Activated CD4-positive, CD25-positive, alpha-beta regulatory T cell (primary cell): ENCODE measurements around the gene ZNF394.

ENCODE experiments used
- DNase-seq, 4 experiments: peaks; one replicate each; lab custom pipeline; 2025; lab: John Stamatoyannopoulos, UW

Gene ZNF394

GRCh38 chr7:99493823-99494222 is 6.3 kb downstream of the ZNF394 start:
- DNase-seq = no peak

- DNase-seq = no peak
Observed at GRCh38 chr7:99490878-99491277, 9.2 kb downstream of the ZNF394 start.

DNA sequence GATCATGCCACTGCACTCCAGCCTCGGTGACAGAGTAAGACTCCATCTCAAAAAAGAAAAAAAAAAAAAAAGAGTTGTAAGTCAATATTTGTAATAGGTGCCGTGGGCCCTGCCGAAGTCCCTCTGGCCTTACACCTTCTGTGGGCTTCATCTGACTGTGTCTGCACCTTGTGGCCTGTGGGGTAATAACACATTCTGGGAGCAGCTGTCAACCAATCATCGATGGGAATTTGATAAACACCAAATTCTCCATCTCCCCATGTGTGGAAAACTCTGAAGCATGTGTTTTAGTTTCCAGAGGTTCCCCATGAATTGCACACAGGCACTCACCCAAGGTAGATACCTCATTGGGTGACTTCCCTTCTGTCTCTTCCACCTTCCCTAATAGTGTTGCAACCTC is 10.8 kb downstream of the ZNF394 start:
- no peak for DNase-seq

- no peak for DNase-seq
Observed at GRCh38 chr7:99485094-99485493, 15.0 kb downstream of the ZNF394 start.

- no peak for DNase-seq
Observed at GRCh38 chr7:99478464-99479440, 21.3 kb downstream of the ZNF394 start.

DNA sequence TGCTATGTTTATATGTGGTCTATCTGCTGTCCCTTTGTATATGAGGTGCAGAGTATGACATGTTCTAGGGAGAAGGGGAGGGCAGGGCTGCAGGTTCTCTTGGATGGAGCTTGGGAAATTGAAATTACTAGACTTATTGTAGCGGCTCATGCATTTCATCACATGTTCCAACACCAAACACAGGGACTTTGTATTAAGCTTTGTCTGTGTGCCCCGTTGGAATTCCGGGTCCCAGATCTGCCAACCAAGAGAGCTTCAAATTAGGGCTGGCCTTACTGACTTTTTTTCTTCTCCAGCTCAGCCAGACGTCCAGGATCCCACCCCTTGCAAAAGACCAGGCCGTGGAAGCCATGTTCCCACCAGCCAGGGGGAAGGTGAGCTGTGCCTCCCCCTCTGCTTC is 24.0 kb downstream of the ZNF394 start:
- no peak for DNase-seq

GRCh38 chr7:99473315-99473596 is 26.8 kb downstream of the ZNF394 start:
- DNase-seq = no peak

DNA sequence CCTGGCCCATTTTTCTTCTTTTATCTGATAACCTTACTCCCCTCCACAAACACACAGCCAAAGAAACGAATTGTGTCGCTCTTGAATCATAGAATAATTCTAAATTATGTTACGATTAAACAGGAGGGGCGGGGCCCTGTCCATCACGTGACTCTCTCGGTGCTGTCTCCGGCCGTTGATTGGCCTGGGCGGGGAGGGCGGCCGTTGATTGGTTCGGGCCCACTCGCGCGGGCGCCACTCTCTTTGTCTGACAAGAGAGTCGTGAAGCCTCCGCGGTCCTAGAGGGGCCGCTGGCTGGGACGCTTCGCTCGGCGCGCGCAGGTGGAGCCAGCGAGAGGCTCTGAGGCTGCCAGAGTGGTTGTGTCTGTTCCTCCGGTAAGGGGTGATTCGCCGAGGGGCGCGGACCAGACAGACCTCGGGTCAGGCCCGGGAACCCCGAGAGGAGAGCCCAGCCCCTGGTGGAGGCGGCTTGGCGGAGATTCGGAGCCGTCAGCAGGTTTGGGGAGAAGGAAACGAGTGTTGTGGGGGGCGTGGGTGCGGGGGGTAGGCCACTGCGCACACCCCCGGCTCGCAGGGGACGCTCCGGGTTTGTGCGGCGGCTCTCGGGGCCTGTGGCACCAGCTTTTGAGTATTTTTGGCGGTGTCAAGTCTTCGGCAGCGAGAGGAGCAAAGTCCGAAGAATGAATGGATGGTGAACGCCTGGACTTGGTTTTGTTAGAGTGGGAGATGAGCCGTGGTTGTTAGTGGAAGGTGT is 27.3 kb downstream of the ZNF394 start, which contains the start of gene ZNF789:
ZNF789 (plus strand) TSS at position 330 of the 754 bp plus-strand sequence. CDS start 3,567 bp downstream, outside the sequence.
- DNase-seq = peak; percentile 92 to 96 (median 94)

DNA sequence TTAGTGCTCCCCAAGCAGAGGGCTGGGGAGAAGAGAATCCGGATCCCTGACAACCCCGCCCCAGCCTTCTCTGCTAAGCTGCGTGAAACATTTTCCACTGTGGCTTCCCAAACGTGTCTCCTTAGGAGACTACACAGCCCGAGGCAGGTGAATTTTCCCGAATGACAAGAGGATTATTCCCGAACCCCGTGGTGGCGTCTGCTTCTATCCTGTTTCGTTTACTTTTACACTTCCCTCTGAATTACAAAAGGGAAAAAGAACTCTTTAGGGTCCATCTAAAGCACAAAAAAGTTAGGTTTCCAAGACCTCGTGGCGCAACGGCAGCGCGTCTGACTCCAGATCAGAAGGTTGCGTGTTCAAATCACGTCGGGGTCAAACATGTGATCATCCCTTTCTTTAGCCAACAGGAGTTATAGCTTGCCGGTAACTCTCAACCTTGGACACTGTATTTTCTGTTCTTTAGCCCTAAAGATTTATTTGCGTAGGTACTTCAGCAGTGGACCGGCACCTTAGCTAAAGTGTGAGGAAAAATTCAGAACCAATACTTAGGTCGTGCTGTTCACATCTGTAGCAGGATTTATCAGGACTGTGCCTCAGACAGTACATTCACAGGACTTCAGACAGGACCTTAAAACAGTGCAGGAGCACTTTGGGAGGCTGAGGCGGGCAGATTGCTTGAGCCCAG is 30.6 kb downstream of the ZNF394 start:
- no peak for DNase-seq

DNA sequence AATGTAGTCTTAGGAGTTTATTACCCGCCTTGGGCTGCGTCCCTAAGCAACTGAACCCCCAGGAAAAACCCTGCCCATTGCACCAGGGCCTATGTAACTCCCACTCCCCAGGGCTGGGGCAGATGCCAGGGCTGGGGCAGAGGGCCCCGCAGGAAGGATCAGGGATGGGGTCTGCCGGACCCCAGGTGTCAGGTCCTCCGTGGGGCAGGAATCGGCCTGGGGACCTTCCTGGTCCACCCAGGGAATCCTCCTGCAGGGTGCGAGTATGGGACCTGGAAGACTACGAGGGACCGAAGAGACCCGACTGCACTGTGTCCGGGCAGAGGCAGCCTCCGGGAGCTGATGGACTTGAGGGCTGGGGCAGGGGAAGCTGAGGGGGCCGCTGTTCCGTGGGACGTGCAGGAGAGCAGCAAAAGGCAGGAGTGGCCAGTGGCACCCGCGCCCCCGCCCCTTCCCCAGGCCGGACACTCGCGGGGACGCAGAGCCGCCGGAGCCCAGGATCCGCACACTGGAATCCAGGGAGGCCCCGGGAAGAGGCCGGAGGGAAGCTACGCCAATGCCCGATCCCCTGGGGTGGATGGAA is 31.7 kb downstream of the ZNF394 start:
- no peak for DNase-seq

DNA sequence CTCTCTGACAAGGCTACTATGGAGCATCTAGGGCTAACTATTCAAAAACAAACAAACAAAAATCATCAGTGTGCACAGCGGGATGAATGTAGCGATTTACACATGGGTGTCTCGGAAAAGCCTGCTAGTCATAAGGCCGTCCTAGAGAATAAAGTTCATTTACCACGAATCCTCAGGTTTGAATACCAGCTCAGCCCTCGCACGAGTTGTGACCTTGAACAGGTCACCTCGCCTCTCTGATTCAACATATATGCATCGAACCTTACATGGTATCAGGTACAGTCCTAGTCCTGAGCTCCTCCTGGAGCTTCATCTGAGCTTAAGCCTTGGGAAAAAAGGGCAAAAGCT is 34.7 kb downstream of the ZNF394 start:
- DNase-seq = no peak

DNA sequence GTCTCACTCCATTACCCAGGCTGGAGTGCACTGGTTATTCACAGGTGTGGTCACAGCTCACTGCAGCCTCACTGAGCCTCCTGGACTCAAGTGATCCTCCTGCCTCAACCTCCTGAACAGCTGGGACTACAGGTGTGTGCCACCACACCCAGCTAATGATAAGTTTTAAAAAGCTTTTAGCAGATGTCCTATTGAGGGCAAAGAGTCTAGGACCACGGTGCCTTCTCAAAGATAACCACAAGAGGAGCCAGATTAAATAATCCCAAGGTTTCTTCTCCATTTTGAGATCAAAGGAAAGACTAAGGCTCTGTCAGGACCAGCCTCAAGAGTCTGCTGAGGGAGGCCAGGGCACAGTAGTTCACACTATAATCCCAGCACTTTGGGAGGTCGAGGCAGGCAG is 38.9 kb downstream of the ZNF394 start:
- no peak for DNase-seq

DNA sequence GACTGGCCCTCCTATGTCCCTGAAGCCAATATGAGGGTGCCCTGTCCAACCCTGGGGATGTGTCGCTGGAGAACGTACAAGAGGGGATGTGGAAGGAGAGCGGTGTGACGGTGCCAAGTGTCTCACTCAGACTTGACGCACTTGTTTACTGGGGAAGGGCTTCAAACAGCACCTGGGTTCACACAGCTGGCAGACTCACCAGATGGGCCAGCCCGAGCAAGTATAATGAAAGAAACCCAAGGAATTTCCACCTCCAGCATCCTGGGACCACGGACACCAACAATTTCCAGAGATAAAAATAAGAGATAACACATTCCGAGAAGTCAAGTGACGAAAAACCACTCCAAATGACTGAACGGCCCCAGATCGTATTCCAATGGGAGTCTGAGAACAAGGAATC is 39.4 kb downstream of the ZNF394 start:
- DNase-seq = no peak

GRCh38 chr7:99459087-99459486 is 41.0 kb downstream of the ZNF394 start:
- no peak for DNase-seq

DNA sequence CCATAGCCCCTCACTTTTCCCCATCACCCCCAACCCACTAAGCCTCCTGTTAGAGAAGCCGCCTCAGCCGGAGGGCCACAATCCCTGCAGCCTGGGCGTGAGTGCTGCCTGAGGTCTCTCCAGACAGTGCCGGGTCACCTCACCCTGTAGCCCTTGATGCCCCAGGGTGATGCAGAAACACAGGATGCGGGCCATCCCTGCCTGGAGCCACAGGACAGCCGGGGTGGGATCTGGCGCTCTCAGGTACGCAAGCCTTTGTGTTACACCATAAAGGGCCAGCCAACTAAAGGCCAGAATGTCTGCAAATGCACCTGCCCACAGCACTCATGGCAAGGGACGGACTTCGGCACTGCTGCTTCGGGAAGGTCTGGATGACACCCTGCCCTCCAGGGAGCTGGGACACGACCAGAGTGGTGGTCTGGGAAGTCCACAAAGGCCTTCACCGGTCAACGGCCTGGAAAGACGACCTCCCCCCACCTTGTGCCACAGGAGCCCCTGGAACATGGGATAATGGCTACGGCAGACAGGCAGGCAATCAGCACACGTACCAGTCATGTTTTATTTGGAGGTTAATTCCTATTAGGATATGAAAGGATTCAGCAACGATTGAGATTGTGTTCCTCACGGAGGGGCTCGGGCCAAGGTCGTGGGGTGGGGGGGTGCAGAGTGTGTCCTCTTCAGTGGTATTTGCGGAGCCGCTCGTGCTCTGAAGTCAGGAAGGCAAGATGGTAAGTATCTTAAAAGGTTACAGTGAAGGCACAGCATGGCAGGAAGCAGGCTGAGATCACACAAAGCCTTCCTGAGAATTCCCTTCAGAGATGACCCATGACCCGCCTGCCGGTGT is 42.2 kb downstream of the ZNF394 start:
- no peak for DNase-seq

- DNase-seq = no peak
Observed at GRCh38 chr7:99457050-99457649, 42.9 kb downstream of the ZNF394 start.

GRCh38 chr7:99456288-99456687 is 43.8 kb downstream of the ZNF394 start:
- no peak for DNase-seq

GRCh38 chr7:99455874-99456273 is 44.2 kb downstream of the ZNF394 start:
- no peak for DNase-seq

DNA sequence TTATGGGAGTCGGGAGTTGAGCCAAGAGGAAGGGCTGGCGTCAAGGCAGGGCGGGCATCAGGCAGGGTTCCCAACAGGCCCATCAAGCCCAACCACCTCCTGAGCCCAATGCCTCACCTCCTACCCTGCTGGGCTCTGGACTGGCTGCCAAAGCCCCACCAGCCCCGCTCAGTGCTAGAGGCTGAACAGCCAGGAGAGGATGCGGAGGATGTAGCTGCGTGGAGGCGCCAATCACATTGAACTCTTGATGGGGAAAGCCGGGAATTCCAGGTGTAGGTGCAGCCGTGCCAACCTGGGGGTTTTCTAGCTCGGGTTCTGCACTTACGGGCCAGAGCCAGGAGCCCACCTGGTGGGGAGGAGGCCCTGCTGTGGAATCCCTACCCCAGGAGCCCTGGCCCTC is 47.0 kb downstream of the ZNF394 start:
- DNase-seq = no peak

DNA sequence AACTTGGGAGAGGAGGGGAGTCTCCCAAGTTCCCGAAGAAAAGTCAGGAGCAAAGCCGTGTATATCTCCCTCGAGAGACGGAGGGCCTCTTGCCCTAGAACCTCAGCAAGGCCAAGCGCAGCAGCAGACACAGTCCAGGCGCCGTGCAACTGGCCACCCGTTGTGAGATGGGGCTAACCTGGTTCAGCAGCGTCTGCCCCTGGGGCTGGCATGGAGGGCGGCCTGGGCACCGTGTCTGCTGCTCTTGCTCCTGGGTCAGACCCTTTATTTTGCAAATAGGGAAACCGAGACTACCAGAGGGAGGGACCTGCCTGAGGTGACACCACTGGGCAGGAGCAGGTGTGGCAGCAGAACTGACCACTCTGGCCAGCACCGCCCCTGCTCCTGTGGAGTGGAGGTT is 47.5 kb downstream of the ZNF394 start:
- no peak for DNase-seq

DNA sequence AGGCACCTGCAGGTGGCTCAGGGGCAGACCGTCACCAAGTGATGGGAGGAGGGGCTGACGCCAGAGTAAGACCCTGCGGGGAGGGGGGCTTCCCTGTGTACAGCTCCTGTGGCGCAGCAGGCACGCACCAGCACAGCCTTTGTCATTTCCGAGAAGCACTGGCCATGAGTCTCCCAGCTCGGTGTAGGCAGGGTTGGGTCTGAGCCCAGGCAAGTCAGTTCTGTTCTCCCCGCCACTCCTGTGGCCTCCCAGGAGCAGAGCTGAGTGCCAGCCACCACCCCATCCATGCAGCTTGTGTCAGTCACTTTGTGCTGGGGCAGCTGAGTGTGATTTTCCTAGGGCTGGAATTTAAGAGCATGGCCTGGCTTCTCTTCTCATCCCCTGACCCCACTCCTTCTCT is 48.1 kb downstream of the ZNF394 start:
- no peak for DNase-seq
